LNCAP (cell line): ENCODE data around the gene FANCF.

Source experiments
- TF ChIP-seq, protein P1 (sequence below): fragments of 450-650 bp; IDR thresholded peaks from 2 replicates; pipeline ENCODE4 v1.5.1; 2017; ENCODE audit warnings: mild to moderate bottlenecking

Gene FANCF

DNA sequence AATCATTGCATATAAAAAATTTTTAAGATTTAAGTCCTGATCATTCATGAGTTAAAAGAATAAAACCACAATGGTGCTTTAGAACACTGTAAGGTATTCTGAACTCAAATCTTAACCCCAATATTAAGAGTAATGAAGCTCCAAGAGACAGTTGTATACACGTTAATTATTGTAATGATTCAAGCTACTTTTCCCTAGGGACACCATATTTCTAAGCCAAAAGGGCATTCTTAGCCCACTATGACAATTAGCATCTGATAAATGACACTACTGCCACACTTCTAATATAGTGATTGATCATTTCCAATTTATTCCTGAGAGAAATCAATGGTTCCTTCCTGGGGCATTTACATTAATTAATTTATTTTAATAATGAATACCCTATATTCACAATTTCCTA is 21.7 kb downstream of the FANCF start:
- TF ChIP-seq, protein P1, sequence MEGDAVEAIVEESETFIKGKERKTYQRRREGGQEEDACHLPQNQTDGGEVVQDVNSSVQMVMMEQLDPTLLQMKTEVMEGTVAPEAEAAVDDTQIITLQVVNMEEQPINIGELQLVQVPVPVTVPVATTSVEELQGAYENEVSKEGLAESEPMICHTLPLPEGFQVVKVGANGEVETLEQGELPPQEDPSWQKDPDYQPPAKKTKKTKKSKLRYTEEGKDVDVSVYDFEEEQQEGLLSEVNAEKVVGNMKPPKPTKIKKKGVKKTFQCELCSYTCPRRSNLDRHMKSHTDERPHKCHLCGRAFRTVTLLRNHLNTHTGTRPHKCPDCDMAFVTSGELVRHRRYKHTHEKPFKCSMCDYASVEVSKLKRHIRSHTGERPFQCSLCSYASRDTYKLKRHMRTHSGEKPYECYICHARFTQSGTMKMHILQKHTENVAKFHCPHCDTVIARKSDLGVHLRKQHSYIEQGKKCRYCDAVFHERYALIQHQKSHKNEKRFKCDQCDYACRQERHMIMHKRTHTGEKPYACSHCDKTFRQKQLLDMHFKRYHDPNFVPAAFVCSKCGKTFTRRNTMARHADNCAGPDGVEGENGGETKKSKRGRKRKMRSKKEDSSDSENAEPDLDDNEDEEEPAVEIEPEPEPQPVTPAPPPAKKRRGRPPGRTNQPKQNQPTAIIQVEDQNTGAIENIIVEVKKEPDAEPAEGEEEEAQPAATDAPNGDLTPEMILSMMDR: no peak

- TF ChIP-seq, protein P1: no peak
Observed at GRCh38 chr11:22602504-22602903, 23.1 kb downstream of the FANCF start.

- TF ChIP-seq, protein P1: no peak
Observed at GRCh38 chr11:22599458-22599857, 26.2 kb downstream of the FANCF start.

DNA sequence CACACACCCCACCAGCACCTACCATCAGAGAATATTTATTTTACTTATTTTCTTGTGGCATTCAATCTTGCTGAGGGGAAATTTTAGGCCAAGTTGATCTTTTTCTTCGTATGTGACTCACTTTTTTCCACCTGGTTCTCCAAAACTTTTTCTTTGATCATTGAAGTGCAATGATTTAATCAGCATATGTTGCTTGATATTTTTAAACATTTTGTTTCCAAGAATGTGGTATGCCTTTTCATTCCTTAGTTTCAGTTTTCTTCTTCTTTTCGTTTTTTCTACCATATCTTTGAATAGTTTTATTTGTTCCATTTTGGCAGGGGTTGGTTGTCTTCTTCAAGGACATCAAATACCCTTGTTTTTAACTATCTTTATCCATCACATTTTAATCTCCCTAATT is 28.6 kb downstream of the FANCF start:
- TF ChIP-seq, protein P1: no peak

GRCh38 chr11:22584976-22585375 is 40.6 kb downstream of the FANCF start:
- TF ChIP-seq, protein P1: no peak

- TF ChIP-seq, protein P1: no peak
Observed at GRCh38 chr11:22583963-22584492, 41.6 kb downstream of the FANCF start.

GRCh38 chr11:22582151-22582410 is 43.5 kb downstream of the FANCF start:
- TF ChIP-seq, protein P1: no peak
